Lower lobe of right lung (tissue), 2 donors: ENCODE data around the gene SMYD3. TPM values are rescaled to one million over a fixed set of nuclear protein-coding genes. Genes with fewer than 3 reads are reported as not detected.

Experiments used
- ATAC-seq, 2 donors: fragments of 200-7000 bp; cut with Tn5 transposase; one replicate each; pipeline ENCODE4 v1.9.1; 2020 to 2022; ENCODE audit warnings: mild to moderate bottlenecking in 2 of 2, moderate library complexity in 2 of 2
- DNase-seq: peaks from one replicate; pipeline ENCODE4 v3.0.0-alpha.2; 2020
- H3K27ac ChIP-seq: fragments of 200-600 bp; one replicate; pipeline ENCODE4 v1.8.0; 2022
- H3K27me3 ChIP-seq: fragments of 200-600 bp; one replicate; pipeline ENCODE4 v1.8.0; 2022; ENCODE audit warnings: low read depth
- H3K36me3 ChIP-seq: fragments of 200-600 bp; one replicate; pipeline ENCODE4 v1.8.0; 2022; ENCODE audit warnings: mild to moderate bottlenecking
- H3K4me1 ChIP-seq: fragments of 200-600 bp; one replicate; pipeline ENCODE4 v1.8.0; 2022
- H3K4me3 ChIP-seq: fragments of 200-600 bp; one replicate; pipeline ENCODE4 v1.8.0; 2022; ENCODE audit warnings: mild to moderate bottlenecking
- H3K9me3 ChIP-seq: fragments of 200-600 bp; one replicate; pipeline ENCODE4 v1.8.0; 2022
- intact Hi-C: fragments of 100-400 bp; cut with DNase I; formaldehyde crosslinking; loops from one replicate; pipeline ENCODE4 v1.11.0; 2022
- total RNA-seq: library from RNA; stranded (reverse); fragmentation: NEBNext Ultra II Directional; extraction: Animal tissue kit (Norgen Biotek cat#: 25700); gene quantifications from one replicate; pipeline ENCODE4 v1.2.1, GENCODE V29; 2021
- TF ChIP-seq, protein P1 (sequence below): fragments of 200-600 bp; IDR thresholded peaks from one replicate; pipeline ENCODE4 v1.8.0; 2022; ENCODE audit warnings: antibody characterized with exemption, mild to moderate bottlenecking
- donor health status: DM: no; HTN: yes; CAD: no; lungs with severe emphysema.

The SMYD3 gene
- total RNA-seq, 1 donor from 2014 or later = 20.5 TPM

DNA sequence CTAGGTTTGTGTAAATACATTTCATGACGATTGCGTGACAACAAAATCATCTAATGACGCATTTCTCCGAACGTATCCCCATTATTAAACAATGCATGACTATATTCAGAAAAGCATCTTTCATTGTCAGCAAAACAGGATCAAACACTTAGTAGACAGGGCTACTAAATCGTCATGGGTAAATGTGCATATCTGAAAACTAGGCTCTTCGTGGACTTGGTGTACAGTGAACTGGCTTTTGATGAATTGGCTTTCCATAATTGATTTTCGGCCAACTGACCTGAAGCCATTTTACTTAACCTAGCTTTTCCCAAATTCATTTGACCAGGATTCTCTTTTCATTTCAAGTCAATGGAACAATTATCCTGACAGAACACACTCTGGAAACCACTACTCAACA is 665.0 kb downstream of the SMYD3 start:
- no peaks in the 10 kb centered on the region for H3K36me3 ChIP-seq
- TF ChIP-seq, protein P1, sequence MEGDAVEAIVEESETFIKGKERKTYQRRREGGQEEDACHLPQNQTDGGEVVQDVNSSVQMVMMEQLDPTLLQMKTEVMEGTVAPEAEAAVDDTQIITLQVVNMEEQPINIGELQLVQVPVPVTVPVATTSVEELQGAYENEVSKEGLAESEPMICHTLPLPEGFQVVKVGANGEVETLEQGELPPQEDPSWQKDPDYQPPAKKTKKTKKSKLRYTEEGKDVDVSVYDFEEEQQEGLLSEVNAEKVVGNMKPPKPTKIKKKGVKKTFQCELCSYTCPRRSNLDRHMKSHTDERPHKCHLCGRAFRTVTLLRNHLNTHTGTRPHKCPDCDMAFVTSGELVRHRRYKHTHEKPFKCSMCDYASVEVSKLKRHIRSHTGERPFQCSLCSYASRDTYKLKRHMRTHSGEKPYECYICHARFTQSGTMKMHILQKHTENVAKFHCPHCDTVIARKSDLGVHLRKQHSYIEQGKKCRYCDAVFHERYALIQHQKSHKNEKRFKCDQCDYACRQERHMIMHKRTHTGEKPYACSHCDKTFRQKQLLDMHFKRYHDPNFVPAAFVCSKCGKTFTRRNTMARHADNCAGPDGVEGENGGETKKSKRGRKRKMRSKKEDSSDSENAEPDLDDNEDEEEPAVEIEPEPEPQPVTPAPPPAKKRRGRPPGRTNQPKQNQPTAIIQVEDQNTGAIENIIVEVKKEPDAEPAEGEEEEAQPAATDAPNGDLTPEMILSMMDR = no peak
- intact Hi-C loops = no loop called here
- DNase-seq (no peak), ATAC-seq (no peak)
- no peak overlapping the region for H3K27ac ChIP-seq
- no peaks in the 10 kb centered on the region for H3K4me1 ChIP-seq
- no peak overlapping the region for H3K4me3 ChIP-seq
- H3K27me3 ChIP-seq = no peaks in the 10 kb centered on the region
- no peaks in the 10 kb centered on the region for H3K9me3 ChIP-seq

DNA sequence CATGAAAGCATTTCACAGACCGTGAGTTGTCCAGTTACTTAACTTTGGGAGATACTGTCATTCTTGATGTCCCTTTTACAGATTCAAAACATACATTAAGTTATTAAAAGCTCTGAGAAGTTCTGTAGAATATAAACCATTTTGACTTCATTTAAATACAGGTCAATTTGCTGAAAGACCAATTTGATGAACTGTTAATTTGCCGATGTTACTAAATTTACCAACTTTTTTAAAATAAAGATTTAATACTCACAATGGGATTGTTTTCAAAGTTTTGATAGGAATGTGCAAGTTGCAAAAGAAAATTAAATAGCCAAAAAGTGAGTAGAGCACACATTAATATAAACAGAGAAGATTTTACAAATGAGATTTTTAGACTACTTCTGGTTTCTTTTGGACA is 666.1 kb downstream of the SMYD3 start:
- Histone ChIP-seq H3K36me3 (no peaks in the 10 kb centered on the region), H3K27me3 (no peaks in the 10 kb centered on the region), H3K9me3 (no peaks in the 10 kb centered on the region), H3K4me1 (no peaks in the 10 kb centered on the region), H3K4me3 (no peak overlapping the region), H3K27ac (no peak overlapping the region)
- DNase-seq = no peak
- no peak for ATAC-seq
- TF ChIP-seq, protein P1 = no peak
- intact Hi-C loops = no loop called here

DNA sequence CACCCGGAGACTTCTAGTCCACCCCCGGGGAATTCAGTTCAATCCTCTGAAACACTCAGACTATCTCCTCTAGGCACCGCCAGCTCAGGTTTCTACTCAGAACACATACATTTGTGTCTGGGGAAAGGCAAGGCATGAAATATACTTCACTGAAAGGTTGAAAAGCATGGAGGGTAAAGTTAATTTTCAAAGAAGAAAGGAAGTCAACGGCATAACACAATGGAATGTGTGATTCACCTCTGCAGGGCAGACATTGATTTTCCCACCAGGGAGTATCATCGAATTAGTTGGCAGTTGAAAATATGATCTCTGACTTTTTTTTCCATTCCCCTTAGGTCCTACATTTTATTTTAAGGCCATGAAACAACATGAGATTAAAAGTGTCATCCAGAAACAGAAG is 669.4 kb downstream of the SMYD3 start:
- Histone ChIP-seq H3K4me3 (no peak overlapping the region), H3K27ac (no peak overlapping the region), H3K27me3 (no peaks in the 10 kb centered on the region), H3K9me3 (no peaks in the 10 kb centered on the region), H3K36me3 (no peaks in the 10 kb centered on the region), H3K4me1 (no peaks in the 10 kb centered on the region)
- intact Hi-C loops = no loop called here
- TF ChIP-seq, protein P1 = no peak
- ATAC-seq = no peak
- no peak for DNase-seq

DNA sequence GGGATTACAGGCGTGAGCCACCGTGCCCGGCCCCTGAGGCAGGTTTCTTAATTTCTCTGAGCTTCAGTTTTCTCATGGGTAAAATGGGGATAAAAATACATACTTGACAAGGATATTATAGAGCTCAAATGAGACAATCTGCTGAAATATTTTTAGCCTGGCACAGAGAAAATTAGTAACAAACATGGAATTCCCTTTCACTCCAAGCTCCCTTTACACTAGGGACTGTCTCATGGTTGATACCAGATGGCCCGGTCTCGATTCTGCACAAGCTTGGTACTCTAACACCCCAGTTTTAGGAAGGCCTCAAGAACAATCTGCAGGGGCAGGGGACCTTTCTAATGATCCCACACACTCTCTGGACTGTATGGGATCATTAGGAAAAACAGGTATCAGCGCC is 671.7 kb downstream of the SMYD3 start:
- Histone ChIP-seq H3K36me3 (no peaks in the 10 kb centered on the region), H3K9me3 (no peaks in the 10 kb centered on the region), H3K4me1 (no peaks in the 10 kb centered on the region), H3K4me3 (no peak overlapping the region), H3K27ac (no peak overlapping the region), H3K27me3 (no peaks in the 10 kb centered on the region)
- intact Hi-C loops = no loop called here
- TF ChIP-seq, protein P1 = no peak
- ATAC-seq (no peak), DNase-seq (no peak)

DNA sequence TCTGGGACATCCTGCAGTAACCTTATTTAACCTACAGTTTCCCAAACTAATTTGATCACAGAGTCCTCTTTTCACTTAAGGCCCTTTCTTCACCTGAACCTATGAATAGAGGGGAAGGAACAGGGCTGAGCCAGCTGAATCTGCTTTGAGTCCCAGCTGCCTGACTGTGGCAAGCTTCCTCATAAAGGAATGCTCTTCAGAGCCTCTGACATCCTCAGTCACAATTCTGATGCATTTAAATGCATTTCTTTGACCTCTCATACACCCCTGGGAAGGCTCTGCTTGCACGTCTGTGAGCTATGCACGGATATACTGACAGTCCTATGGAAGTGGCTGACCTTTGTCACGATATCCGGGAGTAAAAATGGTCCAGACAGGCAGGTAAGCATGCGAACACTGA is 673.1 kb downstream of the SMYD3 start:
- DNase-seq (no peak), ATAC-seq (no peak)
- Histone ChIP-seq H3K4me3 (no peak overlapping the region), H3K36me3 (no peaks in the 10 kb centered on the region), H3K27ac (no peak overlapping the region), H3K4me1 (no peaks in the 10 kb centered on the region), H3K27me3 (no peaks in the 10 kb centered on the region), H3K9me3 (no peaks in the 10 kb centered on the region)
- intact Hi-C loops = no loop called here
- TF ChIP-seq, protein P1 = no peak
